ENCODE measurements around the gene SMIM24. TPM values are rescaled to one million over a fixed set of nuclear protein-coding genes. Genes with fewer than 3 reads are reported as not detected.
"Not testable (repeated sequence)": the region's sequence is repeated elsewhere in the genome, so short reads cannot be mapped to it uniquely, and the experiment has no call there.

SMIM24 gene
- total RNA-seq (ENCODE audit: low replicate concordance) = 0.81 and 1.7 TPM in 2 replicates

GRCh38 chr19:3480383-3481091 lies at the start of gene SMIM24:
Gene SMIM24, minus strand, starts transcription at chr19:3480525. Its CDS starts 62 bp downstream, at chr19:3480463.
- H3K9me3 Mint-ChIP-seq = no peaks in the 10 kb centered on the region
- no peak within 1 kb of the TSS for H3K4me3 ChIP-seq
- no peak for DNase-seq (ENCODE audit: low spot score)

GRCh38 chr19:3529299-3529698 lies 49.0 kb upstream of the SMIM24 start:
- not testable (repeated sequence) for H3K79me2 ChIP-seq (ENCODE audit: low read depth); H3K27ac Mint-ChIP-seq; H3F3A ChIP-seq (ENCODE audit: low read depth); DNase-seq (ENCODE audit: low spot score); H3K4me1 ChIP-seq; H3K4me1 Mint-ChIP-seq; H3K36me3 ChIP-seq; H3K4me3 ChIP-seq; H3K4me2 ChIP-seq; H3K9me3 Mint-ChIP-seq; H3K9ac ChIP-seq; H3K27me3 Mint-ChIP-seq (ENCODE audit: insufficient read depth, low read depth); H3K4me3 Mint-ChIP-seq; H3K27ac ChIP-seq; H3K27me3 ChIP-seq; H3K9me3 ChIP-seq (ENCODE audit: low read depth); H2AFZ ChIP-seq (replicated peaks)
- H3K36me3 Mint-ChIP-seq = peaks cover 15% of the 10 kb centered on the region
- peaks cover 25% of the 10 kb centered on the region for H4K20me1 ChIP-seq (ENCODE audit: low read depth)

More at GRCh38 chr19:3480383-3481091, at the start of gene SMIM24:
- Histone ChIP-seq H3K9me3 (ENCODE audit: low read depth) (no peaks in the 10 kb centered on the region), H4K20me1 (ENCODE audit: low read depth) (no peaks in the 10 kb centered on the region), H3K27ac (no peak within 1 kb of the TSS), H3K4me1 (no peaks in the 10 kb centered on the region), H3K27me3 (peaks cover 17% of the 10 kb centered on the region), H2AFZ (replicated peaks) (no peak within 1 kb of the TSS), H3K79me2 (ENCODE audit: low read depth) (no peaks in the 10 kb centered on the region), H3K36me3 (no peaks in the 10 kb centered on the region), H3F3A (ENCODE audit: low read depth) (peaks cover 7% of the 10 kb centered on the region), H3K9ac (no peak within 1 kb of the TSS), H3K4me2 (no peak within 1 kb of the TSS)
- TF ChIP-seq EZH2phosphoT487 (IDR thresholded peaks at IDR 0.05) = no peak
- no peak for TF ChIP-seq CTCF (IDR thresholded peaks at IDR 0.05)
- TF ChIP-seq EZH2 (IDR thresholded peaks at IDR 0.05) = no peak
- no peak within 1 kb of the TSS for H3K27ac Mint-ChIP-seq
- H3K36me3 Mint-ChIP-seq = no peaks in the 10 kb centered on the region
- H3K4me3 Mint-ChIP-seq = no peak within 1 kb of the TSS
- peaks cover 14% of the 10 kb centered on the region for H3K4me1 Mint-ChIP-seq
- peaks cover 18% of the 10 kb centered on the region for H3K27me3 Mint-ChIP-seq (ENCODE audit: insufficient read depth, low read depth)

GRCh38 chr19:3528539-3529211 lies 48.4 kb upstream of the SMIM24 start:
- H3K36me3 ChIP-seq = no peaks in the 10 kb centered on the region
- no peak overlapping the region for H2AFZ ChIP-seq (replicated peaks)
- Mint-ChIP-seq H3K4me3 (no peak overlapping the region), H3K27ac (no peak overlapping the region), H3K36me3 (peaks cover 14% of the 10 kb centered on the region), H3K27me3 (ENCODE audit: insufficient read depth, low read depth) (no peaks in the 10 kb centered on the region), H3K4me1 (peaks cover 2% of the 10 kb centered on the region), H3K9me3 (no peaks in the 10 kb centered on the region)
- H3K27me3 ChIP-seq = no peaks in the 10 kb centered on the region
- H3K79me2 ChIP-seq (ENCODE audit: low read depth) = no peaks in the 10 kb centered on the region
- no peak overlapping the region for H3K4me2 ChIP-seq
- H3K9ac ChIP-seq = no peak overlapping the region
- peaks cover 32% of the 10 kb centered on the region for H4K20me1 ChIP-seq (ENCODE audit: low read depth)
- DNase-seq (ENCODE audit: low spot score) = no peak
- H3K4me1 ChIP-seq = no peaks in the 10 kb centered on the region
- no peaks in the 10 kb centered on the region for H3F3A ChIP-seq (ENCODE audit: low read depth)
- no peak overlapping the region for H3K4me3 ChIP-seq
- TF ChIP-seq EZH2phosphoT487 (IDR thresholded peaks at IDR 0.05) = no peak
- no peak for TF ChIP-seq CTCF (IDR thresholded peaks at IDR 0.05)
- no peak for TF ChIP-seq EZH2 (IDR thresholded peaks at IDR 0.05)
- H3K9me3 ChIP-seq (ENCODE audit: low read depth) = no peaks in the 10 kb centered on the region
- no peak overlapping the region for H3K27ac ChIP-seq

- no peaks in the 10 kb centered on the region for H3K9me3 ChIP-seq (ENCODE audit: low read depth)
- no peak overlapping the region for H3K4me3 ChIP-seq
- peaks cover 2% of the 10 kb centered on the region for H3K4me1 Mint-ChIP-seq
- H2AFZ ChIP-seq (replicated peaks) = no peak overlapping the region
- no peak overlapping the region for H3K27ac Mint-ChIP-seq
- no peaks in the 10 kb centered on the region for H3K9me3 Mint-ChIP-seq
- H3K36me3 ChIP-seq = no peaks in the 10 kb centered on the region
- DNase-seq (ENCODE audit: low spot score) = no peak
- H3K36me3 Mint-ChIP-seq = peaks cover 11% of the 10 kb centered on the region
- no peaks in the 10 kb centered on the region for H3K4me1 ChIP-seq
- no peak for TF ChIP-seq EZH2phosphoT487 (IDR thresholded peaks at IDR 0.05)
- no peak for TF ChIP-seq EZH2 (IDR thresholded peaks at IDR 0.05)
- TF ChIP-seq CTCF (IDR thresholded peaks at IDR 0.05) = no peak
- no peak overlapping the region for H3K4me3 Mint-ChIP-seq
- peaks cover 38% of the 10 kb centered on the region for H4K20me1 ChIP-seq (ENCODE audit: low read depth)
- no peak overlapping the region for H3K9ac ChIP-seq
- no peak overlapping the region for H3K27ac ChIP-seq
- H3K27me3 ChIP-seq = no peaks in the 10 kb centered on the region
- H3K4me2 ChIP-seq = no peak overlapping the region
- H3F3A ChIP-seq (ENCODE audit: low read depth) = no peaks in the 10 kb centered on the region
- H3K79me2 ChIP-seq (ENCODE audit: low read depth) = no peaks in the 10 kb centered on the region
- no peaks in the 10 kb centered on the region for H3K27me3 Mint-ChIP-seq (ENCODE audit: insufficient read depth, low read depth)
These were observed 47.8 kb upstream of the SMIM24 start for GRCh38 chr19:3528080-3528479.

All from neural progenitor cell (in vitro differentiated cells).